ENCODE measurements around the gene NXPH1.

Gene NXPH1

GRCh38 chr7:8433477-8434289, at the start of gene NXPH1:
Gene NXPH1, plus strand, starts transcription at chr7:8433609.
- peak; percentile 69 for DNase-seq (ENCODE audit: low spot score)

- DNase-seq (ENCODE audit: low spot score) = no peak
Observed at GRCh38 chr7:8384901-8385300, 48.5 kb upstream of the NXPH1 start.

GRCh38 chr7:8386926-8387550, 46.4 kb upstream of the NXPH1 start:
- no peak for DNase-seq (ENCODE audit: low spot score)

GRCh38 chr7:8387551-8388256, 45.7 kb upstream of the NXPH1 start:
- DNase-seq (ENCODE audit: low spot score) = no peak

GRCh38 chr7:8388257-8388625, 45.2 kb upstream of the NXPH1 start:
- no peak for DNase-seq (ENCODE audit: low spot score)

- peak; percentile 29 for DNase-seq (ENCODE audit: low spot score)
Observed at GRCh38 chr7:8389593-8390261, 43.7 kb upstream of the NXPH1 start.

- DNase-seq (ENCODE audit: low spot score) = no peak
Observed at GRCh38 chr7:8390262-8390626, 43.2 kb upstream of the NXPH1 start.

- DNase-seq (ENCODE audit: low spot score) = no peak
Observed at GRCh38 chr7:8391353-8392062, 41.9 kb upstream of the NXPH1 start.

- no peak for DNase-seq (ENCODE audit: low spot score)
Observed at GRCh38 chr7:8396294-8396693, 37.1 kb upstream of the NXPH1 start.

GRCh38 chr7:8408871-8409270, 24.5 kb upstream of the NXPH1 start:
- no peak for DNase-seq (ENCODE audit: low spot score)

- DNase-seq (ENCODE audit: low spot score) = no peak
Observed at GRCh38 chr7:8411103-8411502, 22.3 kb upstream of the NXPH1 start.

- no peak for DNase-seq (ENCODE audit: low spot score)
Observed at GRCh38 chr7:8413600-8413999, 19.8 kb upstream of the NXPH1 start.

GRCh38 chr7:8418629-8419245, 14.7 kb upstream of the NXPH1 start:
- DNase-seq (ENCODE audit: low spot score) = peak; percentile 67

GRCh38 chr7:8422177-8422576, 11.2 kb upstream of the NXPH1 start:
- no peak for DNase-seq (ENCODE audit: low spot score)

GRCh38 chr7:8423057-8423456, 10.4 kb upstream of the NXPH1 start:
- DNase-seq (ENCODE audit: low spot score) = no peak

- DNase-seq (ENCODE audit: low spot score) = no peak
Observed at GRCh38 chr7:8425223-8425622, 8.2 kb upstream of the NXPH1 start.

- DNase-seq (ENCODE audit: low spot score) = no peak
Observed at GRCh38 chr7:8430643-8431042, 2.8 kb upstream of the NXPH1 start.

GRCh38 chr7:8434290-8435002, 1.0 kb downstream of the NXPH1 start:
- no peak for DNase-seq (ENCODE audit: low spot score)

- no peak for DNase-seq (ENCODE audit: low spot score)
Observed at GRCh38 chr7:8435095-8435494, 1.7 kb downstream of the NXPH1 start.

- no peak for DNase-seq (ENCODE audit: low spot score)
Observed at GRCh38 chr7:8435590-8436545, 2.5 kb downstream of the NXPH1 start.

All from COLO829 (cell line).